Large intestine (tissue), 3 donors: Measurements from ENCODE around the gene MPV17L. TPM values are rescaled to one million over a fixed set of nuclear protein-coding genes. Genes with fewer than 3 reads are reported as not detected.
"Not testable (repeated sequence)": the region's sequence is repeated elsewhere in the genome, so short reads cannot be mapped to it uniquely, and the experiment has no call there.

Source experiments
- DNase-seq, 2 donors: peaks; one replicate each; pipeline versions ENCODE4 v3.0.0 to v3.0.0-alpha.2; 2013
- H3K27ac ChIP-seq: one replicate; pipeline ENCODE4 v1.5.1; 2013; ENCODE audit warnings: low read length
- H3K27me3 ChIP-seq: 2 replicates; pipeline ENCODE4 v1.6.1; 2013; ENCODE audit warnings: low read length; ENCODE audit not compliant: control insufficient read depth, insufficient read depth
- H3K36me3 ChIP-seq: 2 replicates; pipeline ENCODE4 v1.6.1; 2013; ENCODE audit warnings: low read length; ENCODE audit not compliant: control insufficient read depth, insufficient read depth
- H3K4me1 ChIP-seq: one replicate; pipeline ENCODE4 v1.6.1; 2013; ENCODE audit warnings: low read length; ENCODE audit not compliant: control insufficient read depth, insufficient read depth
- H3K4me3 ChIP-seq: one replicate; pipeline ENCODE4 v1.5.1; 2013; ENCODE audit warnings: low read length
- H3K9me3 ChIP-seq: one replicate; pipeline ENCODE4 v1.6.1; 2013; ENCODE audit warnings: mild to moderate bottlenecking, low read depth, low read length, moderate library complexity; ENCODE audit not compliant: control insufficient read depth
- WGBS: methylation state at CpG from one replicate; pipeline ENCODE4 v1.1.5; 2013; ENCODE audit warnings: low lambda C conversion rate; ENCODE audit not compliant: insufficient coverage; 5-methylcytosine and 5-hydroxymethylcytosine counted together
- polyA plus RNA-seq: library from polyadenylated mRNA; unstranded; fragments of 120-200 nt; gene quantifications from one replicate; pipeline ENCODE4 v1.2.1, GENCODE V29; 2013

MPV17L gene
- polyA plus RNA-seq, 1 donor = 3.2 TPM

GRCh38 chr16:15430884-15431283, 35.3 kb downstream of the MPV17L start:
- WGBS = 100% methylated on average over 1 of the region's 11 CpGs
- H3K4me3 ChIP-seq, H3K36me3 ChIP-seq, DNase-seq, H3K4me1 ChIP-seq, H3K27ac ChIP-seq, H3K9me3 ChIP-seq: not testable (repeated sequence)
- peaks cover 27% of the 10 kb centered on the region for H3K27me3 ChIP-seq

GRCh38 chr16:15434079-15434424, 38.5 kb downstream of the MPV17L start:
- Histone ChIP-seq H3K27me3 (peaks cover 29% of the 10 kb centered on the region), H3K36me3 (no peaks in the 10 kb centered on the region), H3K4me1 (no peaks in the 10 kb centered on the region), H3K27ac (no peak overlapping the region), H3K4me3 (peak overlapping the region; percentile 46), H3K9me3 (no peaks in the 10 kb centered on the region)
- no peak for DNase-seq
- WGBS = no CpG with 5 or more reads among the region's 12 CpGs

- peak; percentile 20 to 44 for DNase-seq
- whole genome bisulfite sequencing = no CpG with 5 or more reads among the region's 63 CpGs
- no peak within 1 kb of the TSS for H3K27ac ChIP-seq
- peaks cover 29% of the 10 kb centered on the region for H3K27me3 ChIP-seq
- no peaks in the 10 kb centered on the region for H3K36me3 ChIP-seq
- H3K9me3 ChIP-seq = no peaks in the 10 kb centered on the region
- H3K4me3 ChIP-seq = peak within 1 kb of the TSS; percentile 46
- H3K4me1 ChIP-seq = no peaks in the 10 kb centered on the region
Observed at GRCh38 chr16:15434425-15435215, 39.1 kb downstream of the MPV17L start, which contains the start of gene BMERB1. Gene BMERB1 (plus strand): TSS chr16:15434588. CDS start chr16:15434654, 66 bp downstream.

GRCh38 chr16:15435216-15435864, 39.8 kb downstream of the MPV17L start:
- Histone ChIP-seq H3K9me3 (no peaks in the 10 kb centered on the region), H3K36me3 (no peaks in the 10 kb centered on the region), H3K4me1 (no peaks in the 10 kb centered on the region), H3K27ac (no peak overlapping the region), H3K27me3 (peaks cover 29% of the 10 kb centered on the region), H3K4me3 (peak overlapping the region; percentile 46)
- 20% methylated on average over 1 of the region's 22 CpGs for WGBS
- DNase-seq = no peak

GRCh38 chr16:15439102-15439501, 43.5 kb downstream of the MPV17L start:
- no peaks in the 10 kb centered on the region for H3K9me3 ChIP-seq
- H3K4me1 ChIP-seq = peaks cover 7% of the 10 kb centered on the region
- WGBS = 80% methylated on average over 1 of the region's 4 CpGs
- H3K27me3 ChIP-seq = peaks cover 20% of the 10 kb centered on the region
- no peak for DNase-seq
- no peak overlapping the region for H3K27ac ChIP-seq
- no peak overlapping the region for H3K4me3 ChIP-seq
- no peaks in the 10 kb centered on the region for H3K36me3 ChIP-seq

- WGBS = 77% methylated on average over 3 of the region's 4 CpGs
- Histone ChIP-seq H3K27me3 (peaks cover 16% of the 10 kb centered on the region), H3K4me3 (no peak overlapping the region), H3K9me3 (no peaks in the 10 kb centered on the region), H3K4me1 (peaks cover 7% of the 10 kb centered on the region), H3K27ac (no peak overlapping the region), H3K36me3 (no peaks in the 10 kb centered on the region)
- DNase-seq = no peak
Observed at GRCh38 chr16:15439521-15439920, 44.0 kb downstream of the MPV17L start.

- no peak overlapping the region for H3K27ac ChIP-seq
- peaks cover 2% of the 10 kb centered on the region for H3K27me3 ChIP-seq
- H3K4me1 ChIP-seq = peaks cover 7% of the 10 kb centered on the region
- no CpG with 5 or more reads among the region's 3 CpGs for WGBS
- H3K9me3 ChIP-seq = no peaks in the 10 kb centered on the region
- no peak overlapping the region for H3K4me3 ChIP-seq
- DNase-seq = no peak
- H3K36me3 ChIP-seq = no peaks in the 10 kb centered on the region
Observed at GRCh38 chr16:15440852-15441251, 45.3 kb downstream of the MPV17L start.

- H3K4me3 ChIP-seq, H3K4me1 ChIP-seq, H3K36me3 ChIP-seq, H3K9me3 ChIP-seq, H3K27me3 ChIP-seq, H3K27ac ChIP-seq: not testable (repeated sequence)
- WGBS = no CpG with 5 or more reads among the region's 5 CpGs
- DNase-seq = peak in 1 of 2 donors; percentile 68
Observed at GRCh38 chr16:15442140-15442539, 46.6 kb downstream of the MPV17L start.

GRCh38 chr16:15443753-15444152, 48.2 kb downstream of the MPV17L start:
- Histone ChIP-seq H3K27ac (no peak overlapping the region), H3K36me3 (no peaks in the 10 kb centered on the region), H3K27me3 (peaks cover 4% of the 10 kb centered on the region), H3K4me3 (no peak overlapping the region), H3K9me3 (no peaks in the 10 kb centered on the region), H3K4me1 (peaks cover 7% of the 10 kb centered on the region)
- peak in 1 of 2 donors; percentile 36 for DNase-seq
- WGBS = no CpG with 5 or more reads among the region's 4 CpGs

- no peaks in the 10 kb centered on the region for H3K36me3 ChIP-seq
Observed at GRCh38 chr16:15444264-15444663, 48.7 kb downstream of the MPV17L start.

More at GRCh38 chr16:15444264-15444663, 48.7 kb downstream of the MPV17L start:
- no CpG with 5 or more reads among the region's 3 CpGs for WGBS
- H3K9me3 ChIP-seq = no peaks in the 10 kb centered on the region
- DNase-seq = no peak
- no peak overlapping the region for H3K4me3 ChIP-seq
- H3K4me1 ChIP-seq = peaks cover 7% of the 10 kb centered on the region
- no peak overlapping the region for H3K27ac ChIP-seq
- H3K27me3 ChIP-seq = peaks cover 4% of the 10 kb centered on the region
